HepG2 (cell line): Measurements from ENCODE around the gene INSR. TPM values are rescaled to one million over a fixed set of nuclear protein-coding genes. Genes with fewer than 3 reads are reported as not detected.

Experiments used
- ASH2L ChIP-seq: fragments of 300-600, 200-600 bp; sonication (generic); IDR thresholded peaks from 2 replicates; pipeline ENCODE4 v1.7.0; 2017; ENCODE audit warnings: low read depth, mild to moderate bottlenecking, moderate library complexity, mixed read lengths, low read length; ENCODE audit not compliant: insufficient read length
- CEBPG ChIP-seq: IDR thresholded peaks from 2 replicates; pipeline ENCODE4 v1.6.1; 2016
- FOSL2 ChIP-seq: sonication (generic); formaldehyde crosslinking; IDR thresholded peaks from 2 replicates; pipeline ENCODE4 v1.4.0; 2020; ENCODE audit warnings: missing genetic modification reagents
- GABPB1 ChIP-seq: IDR thresholded peaks from 2 replicates; pipeline ENCODE4 v1.6.1; 2016; ENCODE audit warnings: mild to moderate bottlenecking, missing genetic modification reagents, moderate library complexity, missing compliant biosample characterization
- HDAC2 ChIP-seq: sonication (generic); formaldehyde crosslinking; IDR thresholded peaks from 2 replicates; pipeline ENCODE4 v1.4.0; 2020; ENCODE audit warnings: missing genetic modification reagents
- MED1 ChIP-seq: sonication (generic); formaldehyde crosslinking; IDR thresholded peaks from 2 replicates; pipeline ENCODE4 v1.4.0; 2020; ENCODE audit warnings: missing genetic modification reagents
- NAIF1 ChIP-seq: sonication (generic); formaldehyde crosslinking; IDR thresholded peaks from 2 replicates; pipeline ENCODE4 v1.5.0; 2020; ENCODE audit warnings: mild to moderate bottlenecking, missing genetic modification reagents, borderline replicate concordance
- RARG ChIP-seq: sonication (generic); formaldehyde crosslinking; IDR thresholded peaks from 2 replicates; pipeline ENCODE4 v1.4.0; 2020; ENCODE audit warnings: low read depth, mild to moderate bottlenecking, missing genetic modification reagents
- ZBTB7A ChIP-seq: sonication (generic); formaldehyde crosslinking; IDR thresholded peaks from 2 replicates; pipeline ENCODE4 v1.8.0; 2022; ENCODE audit warnings: mild to moderate bottlenecking, missing genetic modification reagents
- ZFAT ChIP-seq: sonication (generic); formaldehyde crosslinking; conservative IDR thresholded peaks from 2 replicates; pipeline ENCODE4 v1.8.1; 2023; ENCODE audit warnings: missing genetic modification reagents, inconsistent platforms
- ZNF343 ChIP-seq: sonication (generic); formaldehyde crosslinking; IDR thresholded peaks from 2 replicates; pipeline ENCODE4 v1.4.0; 2020; ENCODE audit warnings: mild to moderate bottlenecking, missing genetic modification reagents
- ZNF484 ChIP-seq: sonication (generic); formaldehyde crosslinking; IDR thresholded peaks from 2 replicates; pipeline ENCODE4 v1.5.1; 2020; ENCODE audit warnings: mild to moderate bottlenecking, low read depth, missing genetic modification reagents, borderline replicate concordance
- ZNF552 ChIP-seq: sonication (generic); formaldehyde crosslinking; IDR thresholded peaks from 2 replicates; pipeline ENCODE4 v1.9.0; 2022; ENCODE audit warnings: missing genetic modification reagents, mild to moderate bottlenecking, borderline replicate concordance
- ZNF605 ChIP-seq: sonication (generic); formaldehyde crosslinking; IDR thresholded peaks from 2 replicates; pipeline ENCODE4 v1.8.0; 2022; ENCODE audit warnings: mild to moderate bottlenecking, missing genetic modification reagents
- polyA plus RNA-seq, 8 experiments: library from polyadenylated mRNA; depleted of rRNA in 3 of 8; stranded (reverse) in 7 of 8; unstranded in 1 of 8; fragments of >200 nt; fragmentation: Illumina TruSeq in 4 of 8; extraction: Trizol in 4 of 8; gene quantifications; 2 replicates each; pipeline versions ENCODE4 v1.2.1 to v1.2.3, GENCODE V29; 2011 to 2016; ENCODE audit warnings: low read depth in 4 of 8, missing spikeins in 1 of 8, mixed read lengths in 1 of 8; ENCODE audit not compliant: insufficient read depth in 1 of 8
- total RNA-seq, 5 experiments: library from RNA; depleted of rRNA; stranded (reverse); fragments of >200 nt; fragmentation: Illumina TruSeq; extraction: Trizol; gene quantifications; 2 replicates each; pipeline ENCODE4 v1.2.3, GENCODE V29; 2016; ENCODE audit warnings: low read depth in 1 of 5
- TF ChIP-seq, protein P1 (sequence below): sonication (generic); formaldehyde crosslinking; IDR thresholded peaks from 2 replicates; pipeline ENCODE4 v1.4.0; 2020; ENCODE audit warnings: missing genetic modification reagents, borderline replicate concordance
- TF ChIP-seq, protein P2 (sequence below): sonication (generic); formaldehyde crosslinking; IDR thresholded peaks from 2 replicates; pipeline ENCODE4 v1.4.0; 2020; ENCODE audit warnings: missing genetic modification reagents, borderline replicate concordance
- TF ChIP-seq, protein P3 (sequence below): sonication (generic); formaldehyde crosslinking; IDR thresholded peaks from 2 replicates; pipeline ENCODE4 v1.4.0; 2020; ENCODE audit warnings: missing genetic modification reagents, borderline replicate concordance
- TF ChIP-seq, protein P4 (sequence below): sonication (generic); formaldehyde crosslinking; IDR thresholded peaks from 2 replicates; pipeline ENCODE4 v1.5.1; 2020; ENCODE audit warnings: missing genetic modification reagents, mild to moderate bottlenecking, borderline replicate concordance

INSR gene
- total and polyA plus RNA-seq, 2 of the 13 experiments (the other 11 are each of a cell fraction or from before 2014, with no cell fraction given): 24.2 to 29.8 TPM

DNA sequence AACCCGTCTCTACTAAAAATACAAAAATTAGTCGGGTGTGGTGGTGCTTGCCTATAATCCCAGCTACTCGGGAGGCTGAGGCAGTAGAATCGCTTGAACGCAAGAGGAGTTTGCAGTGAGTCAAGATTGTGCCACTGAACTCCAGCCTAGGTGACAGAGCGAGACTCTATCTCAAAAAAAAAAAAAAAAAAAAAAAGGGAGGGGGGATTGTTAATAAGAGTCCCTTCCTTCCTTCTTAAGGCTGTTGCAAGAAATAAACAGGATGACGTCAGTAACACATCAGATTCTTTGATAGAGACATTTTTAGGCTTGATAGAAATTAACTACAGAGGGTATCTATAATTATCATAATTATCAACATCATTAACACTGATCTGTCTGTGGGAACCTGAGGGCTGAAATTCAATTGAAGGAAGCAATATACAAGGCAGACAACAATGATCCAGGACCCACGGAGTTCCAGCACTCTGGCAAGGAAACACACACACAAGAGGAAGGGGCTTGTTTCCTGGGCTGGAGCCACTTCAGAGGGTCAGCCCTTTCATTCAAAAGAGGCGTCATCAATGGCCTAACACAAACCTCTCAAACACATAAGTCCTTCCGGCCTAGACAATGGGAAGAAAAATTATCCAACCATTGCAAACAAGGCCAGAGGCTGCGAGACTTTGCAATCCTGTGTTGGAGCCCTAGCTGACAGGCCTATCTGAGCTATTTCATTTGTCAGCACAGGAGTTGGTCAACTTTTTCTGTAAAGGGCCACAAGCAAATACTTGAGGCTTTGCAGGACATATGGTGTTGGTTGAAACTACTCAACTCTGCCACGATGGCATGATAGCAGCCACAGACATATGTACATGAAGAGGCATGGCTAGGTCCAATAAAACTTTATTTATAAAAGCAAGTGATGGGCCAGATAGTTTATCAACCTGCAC lies 105.2 kb downstream of the INSR start (continued):
- TF ChIP-seq, protein P1, sequence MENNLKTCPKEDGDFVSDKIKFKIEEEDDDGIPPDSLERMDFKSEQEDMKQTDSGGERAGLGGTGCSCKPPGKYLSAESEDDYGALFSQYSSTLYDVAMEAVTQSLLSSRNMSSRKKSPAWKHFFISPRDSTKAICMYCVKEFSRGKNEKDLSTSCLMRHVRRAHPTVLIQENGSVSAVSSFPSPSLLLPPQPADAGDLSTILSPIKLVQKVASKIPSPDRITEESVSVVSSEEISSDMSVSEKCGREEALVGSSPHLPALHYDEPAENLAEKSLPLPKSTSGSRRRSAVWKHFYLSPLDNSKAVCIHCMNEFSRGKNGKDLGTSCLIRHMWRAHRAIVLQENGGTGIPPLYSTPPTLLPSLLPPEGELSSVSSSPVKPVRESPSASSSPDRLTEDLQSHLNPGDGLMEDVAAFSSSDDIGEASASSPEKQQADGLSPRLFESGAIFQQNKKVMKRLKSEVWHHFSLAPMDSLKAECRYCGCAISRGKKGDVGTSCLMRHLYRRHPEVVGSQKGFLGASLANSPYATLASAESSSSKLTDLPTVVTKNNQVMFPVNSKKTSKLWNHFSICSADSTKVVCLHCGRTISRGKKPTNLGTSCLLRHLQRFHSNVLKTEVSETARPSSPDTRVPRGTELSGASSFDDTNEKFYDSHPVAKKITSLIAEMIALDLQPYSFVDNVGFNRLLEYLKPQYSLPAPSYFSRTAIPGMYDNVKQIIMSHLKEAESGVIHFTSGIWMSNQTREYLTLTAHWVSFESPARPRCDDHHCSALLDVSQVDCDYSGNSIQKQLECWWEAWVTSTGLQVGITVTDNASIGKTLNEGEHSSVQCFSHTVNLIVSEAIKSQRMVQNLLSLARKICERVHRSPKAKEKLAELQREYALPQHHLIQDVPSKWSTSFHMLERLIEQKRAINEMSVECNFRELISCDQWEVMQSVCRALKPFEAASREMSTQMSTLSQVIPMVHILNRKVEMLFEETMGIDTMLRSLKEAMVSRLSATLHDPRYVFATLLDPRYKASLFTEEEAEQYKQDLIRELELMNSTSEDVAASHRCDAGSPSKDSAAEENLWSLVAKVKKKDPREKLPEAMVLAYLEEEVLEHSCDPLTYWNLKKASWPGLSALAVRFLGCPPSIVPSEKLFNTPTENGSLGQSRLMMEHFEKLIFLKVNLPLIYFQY: no peak
- TF ChIP-seq RARG (CRISPR knock-in tag) (no peak), GABPB1 (no peak), ZBTB7A (CRISPR knock-in tag) (0 out of 2 replicates have a peak, but pooled peaks have one; percentile 32), FOSL2 (CRISPR knock-in tag) (no peak), ZNF552 (CRISPR knock-in tag) (no peak), ZFAT (CRISPR knock-in tag) (no peak), ZNF484 (CRISPR knock-in tag) (no peak), ZNF343 (no peak), ZNF605 (CRISPR knock-in tag) (no peak), ASH2L (no peak), HDAC2 (CRISPR knock-in tag) (peak; percentile 39; the same call in 1 of the 2 replicates), NAIF1 (CRISPR knock-in tag) (no peak), CEBPG (CRISPR knock-in tag) (peak; percentile 62), MED1 (CRISPR knock-in tag) (peak; percentile 22)
- TF ChIP-seq, protein P2, sequence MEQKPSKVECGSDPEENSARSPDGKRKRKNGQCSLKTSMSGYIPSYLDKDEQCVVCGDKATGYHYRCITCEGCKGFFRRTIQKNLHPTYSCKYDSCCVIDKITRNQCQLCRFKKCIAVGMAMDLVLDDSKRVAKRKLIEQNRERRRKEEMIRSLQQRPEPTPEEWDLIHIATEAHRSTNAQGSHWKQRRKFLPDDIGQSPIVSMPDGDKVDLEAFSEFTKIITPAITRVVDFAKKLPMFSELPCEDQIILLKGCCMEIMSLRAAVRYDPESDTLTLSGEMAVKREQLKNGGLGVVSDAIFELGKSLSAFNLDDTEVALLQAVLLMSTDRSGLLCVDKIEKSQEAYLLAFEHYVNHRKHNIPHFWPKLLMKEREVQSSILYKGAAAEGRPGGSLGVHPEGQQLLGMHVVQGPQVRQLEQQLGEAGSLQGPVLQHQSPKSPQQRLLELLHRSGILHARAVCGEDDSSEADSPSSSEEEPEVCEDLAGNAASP (CRISPR knock-in tag): no peak
- TF ChIP-seq, protein P3, sequence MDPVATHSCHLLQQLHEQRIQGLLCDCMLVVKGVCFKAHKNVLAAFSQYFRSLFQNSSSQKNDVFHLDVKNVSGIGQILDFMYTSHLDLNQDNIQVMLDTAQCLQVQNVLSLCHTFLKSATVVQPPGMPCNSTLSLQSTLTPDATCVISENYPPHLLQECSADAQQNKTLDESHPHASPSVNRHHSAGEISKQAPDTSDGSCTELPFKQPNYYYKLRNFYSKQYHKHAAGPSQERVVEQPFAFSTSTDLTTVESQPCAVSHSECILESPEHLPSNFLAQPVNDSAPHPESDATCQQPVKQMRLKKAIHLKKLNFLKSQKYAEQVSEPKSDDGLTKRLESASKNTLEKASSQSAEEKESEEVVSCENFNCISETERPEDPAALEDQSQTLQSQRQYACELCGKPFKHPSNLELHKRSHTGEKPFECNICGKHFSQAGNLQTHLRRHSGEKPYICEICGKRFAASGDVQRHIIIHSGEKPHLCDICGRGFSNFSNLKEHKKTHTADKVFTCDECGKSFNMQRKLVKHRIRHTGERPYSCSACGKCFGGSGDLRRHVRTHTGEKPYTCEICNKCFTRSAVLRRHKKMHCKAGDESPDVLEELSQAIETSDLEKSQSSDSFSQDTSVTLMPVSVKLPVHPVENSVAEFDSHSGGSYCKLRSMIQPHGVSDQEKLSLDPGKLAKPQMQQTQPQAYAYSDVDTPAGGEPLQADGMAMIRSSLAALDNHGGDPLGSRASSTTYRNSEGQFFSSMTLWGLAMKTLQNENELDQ (CRISPR knock-in tag): no peak
- TF ChIP-seq, protein P4, sequence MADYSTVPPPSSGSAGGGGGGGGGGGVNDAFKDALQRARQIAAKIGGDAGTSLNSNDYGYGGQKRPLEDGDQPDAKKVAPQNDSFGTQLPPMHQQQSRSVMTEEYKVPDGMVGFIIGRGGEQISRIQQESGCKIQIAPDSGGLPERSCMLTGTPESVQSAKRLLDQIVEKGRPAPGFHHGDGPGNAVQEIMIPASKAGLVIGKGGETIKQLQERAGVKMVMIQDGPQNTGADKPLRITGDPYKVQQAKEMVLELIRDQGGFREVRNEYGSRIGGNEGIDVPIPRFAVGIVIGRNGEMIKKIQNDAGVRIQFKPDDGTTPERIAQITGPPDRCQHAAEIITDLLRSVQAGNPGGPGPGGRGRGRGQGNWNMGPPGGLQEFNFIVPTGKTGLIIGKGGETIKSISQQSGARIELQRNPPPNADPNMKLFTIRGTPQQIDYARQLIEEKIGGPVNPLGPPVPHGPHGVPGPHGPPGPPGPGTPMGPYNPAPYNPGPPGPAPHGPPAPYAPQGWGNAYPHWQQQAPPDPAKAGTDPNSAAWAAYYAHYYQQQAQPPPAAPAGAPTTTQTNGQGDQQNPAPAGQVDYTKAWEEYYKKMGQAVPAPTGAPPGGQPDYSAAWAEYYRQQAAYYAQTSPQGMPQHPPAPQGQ (CRISPR knock-in tag): no peak
